GM23338 (cell line): ENCODE results near the gene SPRR1A. TPM values are rescaled to one million over a fixed set of nuclear protein-coding genes. Genes with fewer than 3 reads are reported as not detected.

Experiments
- ATAC-seq: fragments of 200-7000 bp; cut with Tn5 transposase; 3 replicates; pipeline ENCODE4 v1.9.1; 2020
- DNase-seq: peaks from one replicate; pipeline ENCODE4 v3.0.0-alpha.2; 2015; ENCODE audit warnings: low spot score
- H2AFZ ChIP-seq: fragments of 200-600 bp; sonication (generic); 2 replicates; pipeline ENCODE4 v1.8.0; 2016; ENCODE audit warnings: antibody characterized with exemption, mild to moderate bottlenecking, moderate library complexity
- H3F3A ChIP-seq: fragments of 200-600 bp; sonication (generic); replicated peaks from 2 replicates; pipeline ENCODE4 v1.8.0; 2017; ENCODE audit warnings: antibody characterized with exemption, mixed run types, low read depth
- H3K27ac ChIP-seq: fragments of 200-600 bp; sonication (generic); 2 replicates; pipeline ENCODE4 v1.6.1; 2016; ENCODE audit warnings: low read depth
- H3K27me3 ChIP-seq: fragments of 200-600 bp; sonication (generic); 2 replicates; pipeline ENCODE4 v1.8.0; 2016; ENCODE audit warnings: mild to moderate bottlenecking, mixed run types, moderate library complexity; ENCODE audit not compliant: insufficient read depth
- H3K36me3 ChIP-seq: fragments of 200-600 bp; sonication (generic); 2 replicates; pipeline ENCODE4 v1.8.0; 2016; ENCODE audit warnings: mild to moderate bottlenecking; ENCODE audit not compliant: insufficient read depth
- H3K4me1 ChIP-seq: fragments of 200-600 bp; sonication (generic); 2 replicates; pipeline ENCODE4 v1.8.0; 2016; ENCODE audit warnings: mild to moderate bottlenecking, moderate library complexity; ENCODE audit not compliant: insufficient read depth
- H3K4me2 ChIP-seq: fragments of 200-600 bp; sonication (generic); 2 replicates; pipeline ENCODE4 v1.7.1; 2017; ENCODE audit warnings: mixed run types
- H3K4me3 ChIP-seq: fragments of 200-600 bp; sonication (generic); 2 replicates; pipeline ENCODE4 v1.6.1; 2016; ENCODE audit warnings: mixed run types
- H3K79me2 ChIP-seq: fragments of 200-600 bp; sonication (generic); replicated peaks from 2 replicates; pipeline ENCODE4 v1.8.0; 2017; ENCODE audit warnings: mild to moderate bottlenecking; ENCODE audit not compliant: insufficient read depth
- H3K9me2 ChIP-seq: fragments of 200-600 bp; sonication (generic); 2 replicates; pipeline ENCODE4 v1.8.0; 2017; ENCODE audit not compliant: insufficient read depth
- H4K20me1 ChIP-seq: fragments of 200-600 bp; sonication (generic); replicated peaks from 2 replicates; pipeline ENCODE4 v1.8.0; 2017; ENCODE audit warnings: mild to moderate bottlenecking; ENCODE audit not compliant: insufficient read depth
- H3K27ac Mint-ChIP-seq: 2 replicates; pipeline ENCODE4 v1.8.0; 2020; ENCODE audit warnings: inconsistent platforms, mild to moderate bottlenecking, moderate library complexity, mixed read lengths
- H3K27me3 Mint-ChIP-seq: 3 replicates; pipeline ENCODE4 v1.8.0; 2022; ENCODE audit warnings: low read depth, mild to moderate bottlenecking, moderate library complexity, mixed read lengths, inconsistent platforms; ENCODE audit not compliant: insufficient read depth, poor library complexity
- H3K36me3 Mint-ChIP-seq: 3 replicates; pipeline ENCODE4 v1.8.0; 2021; ENCODE audit warnings: low read depth, mild to moderate bottlenecking, inconsistent platforms, moderate library complexity, mixed read lengths
- H3K4me1 Mint-ChIP-seq: 3 replicates; pipeline ENCODE4 v1.8.0; 2020; ENCODE audit warnings: mild to moderate bottlenecking, inconsistent platforms, mixed read lengths
- H3K4me3 Mint-ChIP-seq: 3 replicates; pipeline ENCODE4 v1.8.0; 2021; ENCODE audit warnings: moderate library complexity, mild to moderate bottlenecking, inconsistent platforms, mixed read lengths
- H3K9me3 Mint-ChIP-seq: 3 replicates; pipeline ENCODE4 v1.8.0; 2020; ENCODE audit warnings: moderate library complexity, mild to moderate bottlenecking, inconsistent platforms, mixed read lengths
- CREB1 ChIP-seq: fragments of 250-450 bp; sonication (Bioruptor Pico); IDR thresholded peaks from 2 replicates; pipeline ENCODE4 v1.5.0; 2020; ENCODE audit warnings: low read depth, mild to moderate bottlenecking, moderate library complexity
- CTCF ChIP-seq, 2 experiments: fragments of 200-600 bp in 1 of 2; sonication (generic) in 1 of 2; conservative IDR thresholded peaks; 2 replicates each; pipeline versions ENCODE4 v1.5.1 to v1.6.1; 2016 to 2017; ENCODE audit warnings: antibody characterized with exemption in 2 of 2, low read depth in 2 of 2, mild to moderate bottlenecking in 2 of 2, moderate library complexity in 1 of 2
- ETS1 ChIP-seq: IDR thresholded peaks from 2 replicates; pipeline ENCODE4 v1.6.1; 2016; ENCODE audit warnings: antibody characterized with exemption
- EZH2 ChIP-seq: fragments of 200-600 bp; sonication (generic); IDR thresholded peaks from one replicate; pipeline ENCODE4 v1.8.0; 2017; ENCODE audit warnings: antibody characterized with exemption, mild to moderate bottlenecking, low read depth; ENCODE audit not compliant: unreplicated experiment
- EZH2phosphoT487 ChIP-seq: fragments of 200-600 bp; sonication (generic); IDR thresholded peaks from one replicate; pipeline ENCODE4 v1.8.1; 2018; ENCODE audit warnings: antibody characterized with exemption; ENCODE audit not compliant: unreplicated experiment
- JUNB ChIP-seq: IDR thresholded peaks from one replicate; pipeline ENCODE4 v1.6.1; 2016; ENCODE audit warnings: antibody characterized with exemption; ENCODE audit not compliant: unreplicated experiment
- NANOG ChIP-seq: IDR thresholded peaks from 2 replicates; pipeline ENCODE4 v1.6.1; 2016; ENCODE audit warnings: antibody characterized with exemption, borderline replicate concordance
- POLR2AphosphoS5 ChIP-seq: IDR thresholded peaks from 2 replicates; pipeline ENCODE4 v1.6.1; 2016; ENCODE audit warnings: antibody characterized with exemption, low read depth
- REST ChIP-seq: IDR thresholded peaks from one replicate; pipeline ENCODE4 v1.6.1; 2018; ENCODE audit warnings: antibody characterized with exemption; ENCODE audit not compliant: unreplicated experiment
- STAT1 ChIP-seq: IDR thresholded peaks from one replicate; pipeline ENCODE4 v1.6.1; 2016; ENCODE audit warnings: antibody characterized with exemption; ENCODE audit not compliant: unreplicated experiment
- ZNF114 ChIP-seq: fragments of 250-450 bp; sonication (Bioruptor Pico); IDR thresholded peaks from 2 replicates; pipeline ENCODE4 v1.5.0; 2020; ENCODE audit warnings: mild to moderate bottlenecking, moderate library complexity
- ZNF331 ChIP-seq: fragments of 250-450 bp; sonication (Bioruptor Pico); IDR thresholded peaks from 2 replicates; pipeline ENCODE4 v1.5.0; 2020; ENCODE audit warnings: low read depth, mild to moderate bottlenecking, moderate library complexity
- ZNF462 ChIP-seq: fragments of 250-450 bp; sonication (Bioruptor Pico); IDR thresholded peaks from 2 replicates; pipeline ENCODE4 v1.5.0; 2020; ENCODE audit warnings: mild to moderate bottlenecking, moderate library complexity
- polyA plus RNA-seq: library from polyadenylated mRNA; unstranded; fragments of >200 nt; fragmentation: Nextera tagmentation; extraction: Ambion mirVana; gene quantifications from 2 replicates; pipeline ENCODE4 v1.2.1, GENCODE V29; 2016
- total RNA-seq: library from RNA; depleted of rRNA; stranded (reverse); fragments of >200 nt; shearing (Covaris generic); gene quantifications from 2 replicates; pipeline ENCODE4 v1.2.3, GENCODE V29; 2014

Gene SPRR1A
- total and polyA plus RNA-seq, 2 experiments from 2014 or later: not detected

- no peak overlapping the region for H2AFZ ChIP-seq
Observed at GRCh38 chr1:152981146-152981871, 2.6 kb upstream of the SPRR1A start.

More at GRCh38 chr1:152981146-152981871, 2.6 kb upstream of the SPRR1A start:
- Histone ChIP-seq H3F3A (no peaks in the 10 kb centered on the region), H3K4me3 (no peak overlapping the region), H3K36me3 (no peaks in the 10 kb centered on the region), H3K4me2 (no peak overlapping the region), H3K79me2 (no peaks in the 10 kb centered on the region), H3K4me1 (no peaks in the 10 kb centered on the region), H4K20me1 (no peaks in the 10 kb centered on the region), H3K9me2 (peaks cover 4% of the 10 kb centered on the region; the same call in 1 of the 2 replicates), H3K27me3 (no peaks in the 10 kb centered on the region), H3K27ac (no peak overlapping the region)
- Mint-ChIP-seq H3K27me3 (peaks cover 13% of the 10 kb centered on the region), H3K36me3 (no peaks in the 10 kb centered on the region), H3K4me3 (no peak overlapping the region), H3K27ac (no peak overlapping the region), H3K4me1 (peaks cover 4% of the 10 kb centered on the region; the same call in 2 of the 3 replicates), H3K9me3 (no peaks in the 10 kb centered on the region; the same call in 2 of the 3 replicates)
- no peak for DNase-seq
- no peak for ATAC-seq
- TF ChIP-seq POLR2AphosphoS5 (no peak), REST (no peak), ZNF114 (CRISPR knock-in tag) (no peak), ETS1 (no peak), EZH2 (no peak), CREB1 (CRISPR knock-in tag) (no peak), NANOG (no peak), EZH2phosphoT487 (no peak), CTCF (conservative IDR thresholded peaks at IDR 0.05; ENCODE audit: low read depth in 2 of 2) (no peak), STAT1 (no peak), ZNF331 (CRISPR knock-in tag) (no peak), JUNB (no peak), ZNF462 (CRISPR knock-in tag) (no peak)
